ENCODE measurements around the gene SRD5A3.

- no peak for TF ChIP-seq MAX (IDR thresholded peaks at IDR 0.05)
- TF ChIP-seq YY1 (IDR thresholded peaks at IDR 0.05; ENCODE audit: low read depth), result no peak
Measured at GRCh38 chr4:55354648-55355047, 8.6 kb downstream of the SRD5A3 start.
